HL-60 (cell line): ENCODE data around the gene PLAAT1.

Experiments
- DNase-seq, 2 experiments: peaks; one replicate each; pipeline ENCODE4 v3.0.0-alpha.2; 2010 to 2020; ENCODE audit warnings: low read depth in 1 of 2, low spot score in 1 of 2
- H3K27ac ChIP-seq: fragments of 250-450 bp; sonication (Bioruptor Pico); replicated peaks from 2 replicates; pipeline ENCODE4 v1.5.1; 2020; ENCODE audit warnings: mild to moderate bottlenecking, moderate library complexity
- H3K27me3 ChIP-seq: fragments of 250-450 bp; sonication (Bioruptor Pico); 2 replicates; pipeline ENCODE4 v1.5.1; 2021; ENCODE audit warnings: mild to moderate bottlenecking, moderate library complexity; ENCODE audit not compliant: insufficient read depth, poor library complexity, severe bottlenecking
- H3K4me3 ChIP-seq: replicated peaks from 2 replicates; pipeline ENCODE4 v1.5.1; 2011; ENCODE audit warnings: mild to moderate bottlenecking, control low read depth, low read length; ENCODE audit not compliant: insufficient read depth
- CTCF ChIP-seq: IDR thresholded peaks from one replicate; pipeline ENCODE4 v1.5.1; 2011; ENCODE audit warnings: low read length, control low read depth, inconsistent platforms; ENCODE audit not compliant: insufficient read depth
- GABPA ChIP-seq: IDR thresholded peaks from 2 replicates; pipeline ENCODE4 v1.6.1; 2012; ENCODE audit warnings: low read depth
- POLR2AphosphoS5 ChIP-seq: IDR thresholded peaks from 2 replicates; pipeline ENCODE4 v1.6.1; 2012; ENCODE audit warnings: low read depth
- REST ChIP-seq: IDR thresholded peaks from 2 replicates; pipeline ENCODE4 v1.6.1; 2012; ENCODE audit warnings: low read depth; ENCODE audit not compliant: insufficient replicate concordance
- SPI1 ChIP-seq: IDR thresholded peaks from 2 replicates; pipeline ENCODE4 v1.6.1; 2012; ENCODE audit warnings: low read depth, mild to moderate bottlenecking, borderline replicate concordance

Gene PLAAT1

GRCh38 chr3:193207290-193208273 lies 33.4 kb upstream of the PLAAT1 start:
- Histone ChIP-seq H3K4me3 (no peak overlapping the region), H3K27me3 (no peaks in the 10 kb centered on the region), H3K27ac (no peak overlapping the region)
- no peak for DNase-seq
- TF ChIP-seq POLR2AphosphoS5 (no peak), REST (no peak), CTCF (no peak), GABPA (no peak), SPI1 (no peak)

- DNase-seq = no peak
- Histone ChIP-seq H3K27ac (no peak overlapping the region), H3K4me3 (no peak overlapping the region), H3K27me3 (no peaks in the 10 kb centered on the region)
- no peak for TF ChIP-seq POLR2AphosphoS5
- no peak for TF ChIP-seq GABPA
- TF ChIP-seq CTCF = no peak
- no peak for TF ChIP-seq REST
- TF ChIP-seq SPI1 = no peak
Observed at GRCh38 chr3:193210618-193211017, 30.4 kb upstream of the PLAAT1 start.

GRCh38 chr3:193211173-193211572 lies 29.8 kb upstream of the PLAAT1 start:
- H3K4me3 ChIP-seq = no peak overlapping the region
- TF ChIP-seq POLR2AphosphoS5 (no peak), REST (no peak), SPI1 (no peak), CTCF (no peak), GABPA (no peak)
- no peak for DNase-seq
- no peak overlapping the region for H3K27ac ChIP-seq
- no peaks in the 10 kb centered on the region for H3K27me3 ChIP-seq
